ELF-1 (cell line): ENCODE data around the gene PIRT.
"Not testable (repeated sequence)": the region's sequence is repeated elsewhere in the genome, so short reads cannot be mapped to it uniquely, and the experiment has no call there.

Experiments used
- DNase-seq: peaks from one replicate; pipeline ENCODE4 v3.0.0-alpha.2; 2016; ENCODE audit warnings: low read depth, low spot score

PIRT gene

DNA sequence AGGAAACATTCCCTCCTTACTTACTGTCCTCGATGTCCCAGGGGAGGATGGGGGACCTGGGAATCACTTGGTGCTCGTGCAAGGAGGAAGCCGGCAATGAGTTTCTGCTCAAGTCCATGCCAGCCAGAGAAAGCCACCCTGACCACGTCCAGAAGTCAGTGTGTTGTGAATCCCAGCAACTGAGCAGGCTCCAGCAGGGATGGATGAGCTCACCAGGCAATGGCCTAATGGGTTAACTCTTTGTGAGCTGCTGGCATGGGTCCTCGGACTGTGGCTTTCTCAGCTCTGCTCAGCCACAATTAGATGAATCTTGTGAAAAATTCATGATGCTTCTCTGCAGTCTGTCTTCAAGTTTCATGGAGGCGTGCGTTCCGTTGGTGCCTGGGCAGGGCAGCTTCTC is at the start of gene PIRT:
Gene PIRT, minus strand, starts transcription at position 167 of the 400 bp plus-strand sequence. CDS start 12,442 bp downstream, outside the sequence.
- DNase-seq: no peak

GRCh38 chr17:10881959-10882358 is 44.1 kb upstream of the PIRT start:
- DNase-seq: no peak

GRCh38 chr17:10879190-10879836 is 41.4 kb upstream of the PIRT start:
- peak; percentile 18 for DNase-seq

GRCh38 chr17:10875984-10876555 is 38.2 kb upstream of the PIRT start:
- peak; percentile 58 for DNase-seq

DNA sequence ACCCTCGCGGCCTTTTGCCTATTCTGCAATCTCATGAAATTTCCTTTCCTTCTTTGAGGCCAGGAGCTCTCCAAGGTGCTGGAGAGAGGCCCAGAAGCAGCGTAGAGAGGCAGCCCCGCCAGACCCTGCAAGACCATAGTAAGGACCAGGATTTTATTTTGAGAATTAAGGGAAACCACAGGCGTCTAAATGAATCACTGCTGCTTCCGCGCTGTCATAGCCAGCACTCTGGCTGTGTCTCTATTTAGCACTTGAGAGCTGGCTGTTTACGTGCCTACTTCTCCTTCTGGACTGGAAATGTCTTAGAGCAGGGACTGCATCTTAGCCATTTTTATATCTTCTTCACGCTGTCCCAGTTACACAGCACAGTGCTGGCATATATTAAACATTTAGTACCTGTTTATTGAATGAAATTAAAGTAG is 37.6 kb upstream of the PIRT start:
- DNase-seq: peak; percentile 49

DNA sequence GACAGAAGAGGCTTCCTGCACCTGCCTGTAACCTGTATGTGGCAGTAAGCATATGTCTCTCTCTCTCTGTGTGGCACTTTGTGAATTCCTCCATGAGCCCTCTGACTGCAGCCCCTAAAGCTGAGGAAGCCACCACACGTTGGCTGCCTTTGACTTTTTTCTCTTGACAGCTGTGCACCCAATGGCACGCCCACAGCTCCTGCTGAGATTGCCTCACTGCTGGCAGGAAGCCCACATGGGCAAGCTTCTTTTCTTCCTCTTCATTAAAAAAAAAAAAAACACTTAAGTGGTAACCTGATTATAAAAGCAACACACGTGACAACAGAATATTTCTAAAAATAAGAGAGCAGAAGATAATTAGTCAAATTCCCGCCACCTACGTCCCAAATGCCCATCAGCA is 34.0 kb upstream of the PIRT start:
- DNase-seq: no peak

DNA sequence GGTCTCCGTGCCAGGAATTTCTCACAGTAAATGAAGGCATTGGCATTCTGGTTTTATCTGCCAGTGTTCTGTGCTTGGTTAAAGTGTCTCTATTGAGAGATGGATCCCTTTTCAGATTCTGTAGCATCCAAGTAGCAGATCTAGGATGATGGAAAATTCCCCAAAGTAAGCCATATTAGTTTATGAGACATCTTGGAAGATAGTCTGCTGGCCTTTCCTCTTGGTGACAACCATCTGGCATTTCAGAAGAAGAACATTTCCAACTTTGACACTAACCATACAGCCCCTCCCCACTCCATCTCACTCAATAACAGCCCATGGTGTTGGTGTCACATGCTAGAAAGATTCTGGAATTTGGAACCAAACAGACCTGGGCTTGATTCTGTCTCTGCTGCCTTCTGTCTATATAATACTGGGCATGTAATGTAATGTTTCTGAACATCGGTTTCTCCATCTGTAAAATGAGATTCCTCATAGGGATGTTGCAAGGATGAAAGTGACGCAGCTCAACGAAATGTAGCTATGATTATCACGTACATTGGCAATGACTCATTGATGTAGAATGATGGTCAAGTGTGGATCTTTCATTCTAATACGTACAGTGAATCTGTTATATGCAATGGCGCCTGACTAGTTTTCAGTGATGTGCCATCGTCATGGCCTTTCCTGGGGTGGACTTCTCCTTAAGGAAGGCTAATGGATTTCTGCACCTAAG is 32.6 kb upstream of the PIRT start:
- DNase-seq: no peak

- DNase-seq: not testable (repeated sequence)
These were observed 30.9 kb upstream of the PIRT start for GRCh38 chr17:10868744-10869143.

DNA sequence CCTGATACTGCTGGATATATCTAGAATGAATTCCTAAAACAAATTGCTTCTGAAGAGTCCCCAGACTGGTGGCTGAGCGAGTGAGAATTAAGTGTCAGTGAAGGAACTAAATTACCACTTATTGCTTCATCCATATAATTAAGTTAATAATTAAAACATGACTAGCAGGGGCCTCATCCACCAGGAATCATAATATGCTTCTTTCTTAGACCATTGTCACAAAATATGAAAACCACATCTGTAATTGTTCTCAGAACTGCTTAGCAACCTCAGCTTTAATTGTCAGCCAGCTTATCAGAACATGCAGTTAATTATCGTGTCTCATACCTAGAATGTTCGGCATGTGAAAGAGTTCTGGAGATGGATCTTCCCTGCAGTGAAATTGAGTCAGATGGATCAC is 21.2 kb upstream of the PIRT start:
- DNase-seq: no peak

DNA sequence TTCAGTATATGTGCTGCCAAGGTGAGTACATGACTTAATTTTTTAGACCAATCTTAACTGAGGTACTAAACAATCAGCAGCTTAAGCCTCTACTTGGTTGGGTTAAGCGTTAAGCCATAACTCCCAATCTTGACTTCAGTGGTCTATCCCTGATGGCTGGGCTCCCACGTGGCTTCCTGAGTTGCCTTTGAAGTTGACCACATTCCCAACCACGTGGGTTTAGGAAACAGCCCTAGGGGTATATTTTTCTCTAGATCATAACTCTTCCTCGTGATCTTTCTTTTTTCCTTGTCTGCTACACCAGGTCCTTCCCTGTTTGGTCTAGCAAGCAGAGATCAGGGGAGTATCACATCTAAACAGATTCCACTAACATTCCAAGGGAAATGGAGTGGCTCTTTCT is 20.1 kb upstream of the PIRT start:
- no peak for DNase-seq

DNA sequence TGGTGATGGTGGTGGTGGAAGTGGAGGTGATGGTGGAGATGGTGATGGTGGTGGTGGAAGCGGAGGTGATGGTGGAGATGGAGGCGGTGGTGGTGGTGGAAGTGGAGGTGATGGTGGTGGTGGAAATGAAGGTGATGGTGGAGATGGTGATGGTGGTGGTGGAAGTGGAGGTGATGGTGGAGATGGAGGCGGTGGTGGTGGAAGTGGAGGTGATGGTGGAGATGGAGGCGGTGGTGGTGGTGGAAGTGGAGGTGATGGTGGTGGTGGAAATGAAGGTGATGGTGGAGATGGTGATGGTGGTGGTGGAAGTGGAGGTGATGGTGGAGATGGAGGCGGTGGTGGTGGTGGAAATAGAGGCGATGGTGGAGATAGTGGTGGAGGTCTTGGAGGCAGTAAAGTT is 8.7 kb upstream of the PIRT start:
- DNase-seq: not testable (repeated sequence)

- DNase-seq: no peak
These were observed 7.5 kb upstream of the PIRT start for GRCh38 chr17:10845388-10845751.

DNA sequence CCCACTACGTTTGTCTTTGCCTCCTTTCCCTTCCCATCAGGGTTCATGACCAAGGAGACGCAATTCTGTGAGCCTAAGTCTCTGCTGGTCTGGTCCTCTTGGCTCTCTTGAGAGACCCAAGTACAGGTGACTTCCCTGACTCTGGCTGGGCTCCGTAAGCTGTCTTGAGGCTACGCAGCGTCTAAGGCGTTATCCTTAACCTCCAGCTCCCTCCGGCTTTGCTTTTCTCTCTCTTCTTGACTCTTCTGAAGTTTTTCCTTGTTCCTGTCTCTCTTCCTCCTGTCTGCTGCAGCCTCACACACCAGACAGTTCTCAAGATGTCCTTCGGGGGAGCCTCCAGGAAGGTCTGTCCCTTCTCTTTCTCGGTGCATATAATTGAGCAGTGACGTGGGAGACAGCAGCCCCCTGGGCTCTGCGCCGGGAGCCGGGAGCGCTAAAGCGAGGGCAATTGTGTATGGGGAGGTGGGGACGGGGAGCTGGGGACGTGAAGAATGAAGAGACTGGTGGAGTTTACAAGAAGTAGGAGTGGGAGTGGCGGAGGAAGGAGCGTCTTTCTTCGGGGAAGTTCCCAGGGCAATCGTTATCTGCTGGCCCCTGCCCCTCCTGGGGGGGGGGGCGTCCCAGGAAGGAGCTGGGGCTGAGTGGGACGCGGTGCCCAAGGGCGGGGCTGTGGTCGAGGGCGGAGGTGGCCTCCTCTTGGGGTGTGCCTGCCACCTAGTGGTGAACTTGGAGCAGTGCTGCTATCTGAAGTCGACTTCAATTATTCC is 6.9 kb upstream of the PIRT start:
- DNase-seq: peak; percentile 69

DNA sequence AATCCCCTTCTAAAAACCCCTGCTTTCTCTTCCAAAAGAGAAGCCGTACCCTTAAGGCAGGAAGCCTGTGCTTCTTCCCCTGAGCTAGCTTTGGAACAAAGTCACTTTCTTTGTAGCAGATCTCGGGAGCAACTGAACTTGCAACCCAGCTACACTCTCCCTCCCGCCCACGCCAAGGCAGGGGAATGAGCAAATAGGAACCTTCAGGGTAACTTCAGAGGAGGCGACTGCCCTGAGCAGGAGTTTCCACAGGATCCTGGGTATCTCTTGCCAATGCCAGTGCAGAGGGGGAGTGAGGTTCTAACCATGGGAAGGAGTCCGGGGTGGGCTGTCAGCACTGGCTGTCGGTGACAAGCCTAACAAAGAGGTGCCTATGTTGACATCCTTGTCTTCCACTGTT is 5.9 kb upstream of the PIRT start:
- peak; percentile 14 for DNase-seq

- no peak for DNase-seq
These were observed 4.8 kb upstream of the PIRT start for GRCh38 chr17:10842658-10843057.

- DNase-seq: no peak
These were observed 795 bp upstream of the PIRT start for GRCh38 chr17:10838682-10839081.

- no peak for DNase-seq
These were observed 809 bp downstream of the PIRT start for GRCh38 chr17:10836966-10837590.

DNA sequence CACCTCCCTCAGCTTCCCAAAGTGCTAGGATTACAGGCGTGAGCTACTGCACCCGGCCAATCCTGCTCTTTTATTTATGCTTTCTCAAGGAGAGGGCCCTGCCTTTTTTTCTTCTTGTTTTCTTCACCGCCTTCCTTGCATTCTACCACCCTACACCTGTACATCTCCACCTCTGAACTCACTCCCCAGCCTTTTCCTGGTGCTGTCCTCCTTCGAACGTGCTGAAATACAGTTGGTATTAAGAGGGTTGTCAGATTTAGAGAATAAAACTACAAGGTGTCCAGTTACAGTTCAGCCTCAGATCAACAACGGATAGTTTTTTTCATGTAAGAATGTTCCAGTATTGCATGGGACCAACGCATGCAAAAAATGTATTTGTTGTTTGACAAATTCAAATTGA is 1.7 kb downstream of the PIRT start:
- no peak for DNase-seq

- peak; percentile 14 for DNase-seq
These were observed 6.2 kb downstream of the PIRT start for GRCh38 chr17:10831696-10832095.

DNA sequence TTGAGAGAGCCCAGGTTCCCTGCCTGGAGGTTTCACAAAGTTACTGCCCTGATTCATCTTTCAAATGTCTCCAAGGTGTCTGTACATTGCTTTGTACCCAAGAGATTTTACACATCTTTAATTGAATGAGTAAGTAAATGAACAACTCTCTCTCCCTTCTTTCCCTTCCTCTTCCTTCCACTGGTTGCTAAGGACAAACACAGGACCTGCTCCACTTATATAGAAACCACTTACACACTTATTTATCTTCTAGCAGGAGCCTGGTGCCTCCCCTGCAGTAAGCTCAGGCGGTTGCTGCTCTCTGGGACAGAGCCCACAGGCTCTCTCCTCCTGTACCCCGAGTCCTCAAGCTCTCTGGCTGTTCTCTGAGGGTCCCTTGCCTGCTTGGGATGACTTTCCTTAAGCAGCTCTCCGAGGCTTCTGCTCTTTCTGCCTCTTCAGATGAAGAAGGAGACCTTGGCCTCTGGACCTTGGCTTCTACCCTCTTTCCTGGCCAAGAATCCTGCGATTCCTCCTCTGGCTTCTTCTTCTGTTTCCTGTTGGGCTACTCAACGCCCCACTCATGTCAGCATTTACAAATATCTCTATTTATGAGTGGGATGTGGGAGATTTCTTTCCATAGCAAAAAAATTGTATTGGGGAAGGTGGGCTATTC is 9.9 kb downstream of the PIRT start:
- DNase-seq: no peak

GRCh38 chr17:10824874-10825273 is 13.0 kb downstream of the PIRT start:
- DNase-seq: no peak
